HG03108 (cell line): ENCODE measurements around the gene OMG.
"Not testable (repeated sequence)": the region's sequence is repeated elsewhere in the genome, so short reads cannot be mapped to it uniquely, and the experiment has no call there.

Experiments used
- ATAC-seq: cut with Tn5 transposase; IDR thresholded peaks from one replicate; pipeline ENCODE4 v1.9.1; 2021; ENCODE audit warnings: moderate library complexity; ENCODE audit not compliant: unreplicated experiment

OMG gene

GRCh38 chr17:31309556-31309955 is 12.5 kb upstream of the OMG start:
- no peak for ATAC-seq

- no peak for ATAC-seq
Observed at GRCh38 chr17:31308372-31309334, 11.6 kb upstream of the OMG start.

- no peak for ATAC-seq
Observed at GRCh38 chr17:31307640-31308039, 10.6 kb upstream of the OMG start.

- ATAC-seq: no peak
Observed at GRCh38 chr17:31299624-31300023, 2.6 kb upstream of the OMG start.

DNA sequence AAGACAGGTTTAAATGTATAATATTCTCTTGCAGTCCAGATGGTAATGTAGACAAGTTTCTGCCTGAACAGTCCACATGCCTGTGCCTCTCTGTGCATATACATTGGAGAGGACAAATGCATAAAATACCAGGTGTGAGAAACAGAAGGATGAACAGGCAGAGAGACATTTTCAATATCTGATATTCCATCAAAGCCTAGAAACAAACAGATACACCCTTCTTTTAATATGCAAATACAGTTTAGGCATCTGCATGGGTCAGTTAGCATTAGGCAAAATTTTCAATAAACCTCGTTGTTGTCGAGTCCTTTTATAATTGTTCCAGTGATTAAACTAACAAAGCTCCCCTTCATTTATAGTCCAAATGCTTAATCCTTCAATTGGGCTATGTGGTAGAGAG is 897 bp downstream of the OMG start:
- ATAC-seq: no peak

DNA sequence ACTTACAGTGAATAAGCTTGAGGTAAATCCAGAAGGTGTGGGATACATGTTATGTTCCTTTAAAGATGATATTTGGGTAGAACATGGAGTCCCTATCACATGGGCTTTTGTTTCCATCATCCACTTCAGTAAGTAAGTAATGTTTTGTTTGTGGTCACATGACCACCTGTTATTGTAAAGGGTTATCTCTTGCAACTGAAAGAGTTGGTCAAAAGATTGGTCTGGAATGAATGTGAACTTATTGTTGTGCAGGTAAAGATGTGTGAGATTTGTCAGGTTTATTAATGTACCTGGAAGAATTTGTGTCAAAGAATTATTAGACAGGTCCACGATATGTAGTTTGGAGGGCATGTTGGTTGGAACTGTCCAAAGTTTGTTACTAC is 1.6 kb downstream of the OMG start:
- ATAC-seq: no peak

DNA sequence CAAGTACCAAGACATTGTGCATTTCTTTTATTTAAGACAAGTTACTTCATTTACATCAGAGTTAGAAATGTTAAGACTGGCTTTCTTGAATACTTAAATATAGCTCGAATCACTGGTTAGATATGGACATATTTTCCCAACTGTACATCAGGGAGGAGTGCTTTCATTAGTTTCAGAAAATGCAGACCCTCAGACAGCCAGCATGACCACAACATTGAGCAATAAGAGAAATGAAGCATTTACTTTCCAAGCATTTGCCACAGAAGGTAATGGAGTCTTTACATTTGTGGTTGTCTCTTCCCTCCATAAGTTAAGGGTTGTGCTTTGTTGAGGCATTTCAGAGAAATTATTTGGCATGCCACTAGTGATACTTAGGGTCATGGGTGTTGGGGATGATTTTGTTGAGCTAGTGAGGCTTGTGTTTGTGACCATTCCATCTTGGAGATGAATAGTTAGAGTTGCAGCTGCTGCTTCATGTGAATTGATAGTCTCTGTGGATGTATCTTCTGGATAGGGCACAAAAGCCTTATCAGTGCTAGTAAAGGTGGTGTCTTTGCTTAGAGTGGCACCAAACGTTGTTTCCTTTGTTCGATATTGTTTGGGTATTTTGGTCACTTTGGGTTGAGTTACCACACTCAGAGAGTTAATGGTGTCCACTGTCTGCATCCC is 2.1 kb downstream of the OMG start:
- no peak for ATAC-seq

DNA sequence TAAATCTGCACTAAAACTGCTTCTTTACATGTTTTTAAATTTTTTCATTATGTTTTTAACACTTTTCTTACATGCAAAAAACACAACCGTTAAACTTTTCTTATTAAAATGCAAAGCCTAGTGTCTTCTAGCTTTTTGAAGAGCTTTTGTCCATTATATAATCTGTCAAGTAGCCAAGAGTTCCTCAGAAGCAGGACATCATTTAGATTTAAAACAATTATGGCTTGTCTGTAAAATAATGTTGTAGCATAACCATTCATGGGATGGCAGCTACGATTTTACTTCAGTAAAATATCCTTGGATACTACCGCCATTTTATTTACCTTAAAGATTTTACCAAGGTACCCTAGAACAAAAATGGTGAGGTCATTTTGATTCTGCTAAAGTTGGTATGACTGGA is 2.8 kb downstream of the OMG start:
- ATAC-seq: no peak

DNA sequence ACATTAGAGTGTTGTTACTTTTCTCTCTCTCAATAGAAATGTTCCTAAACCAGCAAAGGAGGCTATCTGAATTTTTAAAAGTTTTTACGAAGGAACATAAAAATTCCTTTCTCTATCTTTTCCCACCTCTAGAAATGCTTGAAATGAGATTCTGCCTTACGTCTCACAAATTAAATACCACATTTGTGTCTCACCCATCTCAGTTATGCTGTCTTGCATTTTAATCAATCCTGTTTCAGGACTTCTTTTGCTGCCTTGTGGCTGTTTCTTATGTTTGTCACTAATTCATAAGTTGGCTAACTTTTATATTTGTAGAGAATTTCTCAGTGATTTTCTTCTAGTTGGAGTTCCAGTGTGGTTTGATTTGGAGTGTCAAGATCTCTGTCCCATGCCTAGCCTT is 3.5 kb downstream of the OMG start:
- ATAC-seq: no peak

DNA sequence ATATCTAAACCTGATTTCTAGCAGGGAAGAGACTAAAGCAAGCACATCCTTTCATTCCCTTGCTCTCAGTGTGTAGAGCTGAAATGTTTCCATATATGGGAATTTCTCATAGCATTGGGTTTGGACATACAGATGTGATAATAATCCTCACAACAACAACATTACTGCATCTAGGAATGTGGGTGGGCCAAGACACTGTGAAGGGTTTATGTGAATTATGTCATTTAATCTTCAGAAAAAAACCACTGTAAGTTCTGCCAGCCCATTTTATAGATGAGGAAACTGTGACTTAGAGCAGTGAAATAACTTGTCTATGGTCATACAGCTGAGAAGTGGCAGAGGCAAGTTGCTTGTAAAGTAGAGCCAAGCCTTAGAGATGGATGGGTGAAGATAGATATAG is 5.2 kb downstream of the OMG start:
- no peak for ATAC-seq

- ATAC-seq: no peak
Observed at GRCh38 chr17:31289790-31290189, 7.2 kb downstream of the OMG start.

- ATAC-seq: not testable (repeated sequence)
Observed at GRCh38 chr17:31287932-31288331, 9.1 kb downstream of the OMG start.

GRCh38 chr17:31286587-31286986 is 10.5 kb downstream of the OMG start:
- ATAC-seq: no peak

- ATAC-seq: no peak
Observed at GRCh38 chr17:31283841-31284240, 13.2 kb downstream of the OMG start.

DNA sequence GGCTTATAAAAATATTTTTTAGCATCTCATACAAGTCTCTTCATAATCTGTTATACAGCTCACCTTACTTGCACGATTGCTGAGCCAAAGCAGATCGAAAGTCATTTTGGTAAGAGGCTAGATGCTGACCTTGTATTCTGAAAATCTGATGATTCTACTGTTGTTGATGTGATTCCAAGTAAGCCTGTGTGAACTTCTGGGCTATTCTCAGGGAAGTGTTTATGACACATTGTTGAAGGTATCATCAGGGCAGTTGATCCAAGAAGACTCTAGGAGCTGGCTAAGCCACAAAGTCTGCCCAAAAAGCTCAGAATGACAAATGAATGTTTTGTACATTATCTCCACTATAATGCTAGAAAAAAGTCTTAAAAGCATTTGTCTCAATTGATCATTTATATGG is 16.0 kb downstream of the OMG start:
- no peak for ATAC-seq

DNA sequence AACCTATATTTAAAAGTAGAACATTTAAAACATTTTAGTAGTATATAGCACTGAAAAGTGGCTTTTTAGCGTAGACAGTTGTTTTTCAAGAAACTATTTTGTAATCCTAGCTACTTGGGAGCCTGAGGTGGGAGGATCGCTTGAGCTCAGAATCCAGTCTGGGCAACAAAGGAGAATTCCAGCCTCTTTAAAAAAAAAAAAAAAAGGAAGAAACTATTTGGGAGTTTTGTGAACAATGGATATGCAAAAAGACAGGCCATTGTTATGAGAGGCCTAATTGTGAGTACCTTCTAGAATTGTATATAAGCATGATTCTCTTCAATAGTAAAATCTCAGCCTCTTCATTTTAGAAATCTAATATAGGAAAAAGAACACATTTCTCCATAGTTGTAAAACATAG is 17.6 kb downstream of the OMG start:
- no peak for ATAC-seq

GRCh38 chr17:31275116-31275515 is 21.9 kb downstream of the OMG start:
- ATAC-seq: no peak

- no peak for ATAC-seq
Observed at GRCh38 chr17:31274252-31274651, 22.8 kb downstream of the OMG start.

DNA sequence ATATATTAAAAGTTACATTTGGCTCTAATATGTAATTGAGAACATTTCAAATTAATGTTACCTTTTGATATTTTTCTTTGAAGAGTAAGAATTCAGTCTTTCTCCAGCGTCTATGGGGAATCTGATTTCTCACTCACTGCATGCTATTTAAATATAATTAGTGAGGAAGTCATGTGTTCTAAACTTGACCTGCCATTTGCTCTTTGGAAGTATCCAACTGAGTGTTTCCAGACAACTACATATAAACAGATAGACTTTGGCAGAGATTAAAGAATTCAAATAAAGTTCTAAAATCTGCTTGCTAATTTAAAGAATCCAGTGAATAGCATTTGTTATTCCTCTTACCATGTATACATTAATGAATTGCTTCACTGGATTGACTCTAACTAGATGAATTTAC is 23.5 kb downstream of the OMG start:
- no peak for ATAC-seq

DNA sequence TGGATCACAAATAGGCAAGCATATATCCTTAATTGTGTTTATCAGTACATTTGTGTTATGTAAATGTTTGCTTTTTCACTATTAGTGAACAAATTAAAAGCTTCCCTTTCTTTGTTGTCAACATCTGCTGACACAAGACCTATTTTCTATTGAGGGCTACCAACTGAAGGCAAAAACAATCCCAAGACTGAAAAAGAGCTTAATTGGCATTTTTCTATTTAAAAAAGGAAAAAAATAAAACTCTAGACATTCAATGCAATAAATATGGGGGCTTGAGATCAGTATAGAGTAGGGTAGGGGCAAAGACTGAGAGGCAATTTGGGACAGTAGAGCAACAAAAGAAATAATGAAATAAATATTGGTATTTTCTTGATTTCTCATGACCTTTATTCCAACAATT is 24.2 kb downstream of the OMG start:
- ATAC-seq: no peak

- no peak for ATAC-seq
Observed at GRCh38 chr17:31272236-31272635, 24.8 kb downstream of the OMG start.

DNA sequence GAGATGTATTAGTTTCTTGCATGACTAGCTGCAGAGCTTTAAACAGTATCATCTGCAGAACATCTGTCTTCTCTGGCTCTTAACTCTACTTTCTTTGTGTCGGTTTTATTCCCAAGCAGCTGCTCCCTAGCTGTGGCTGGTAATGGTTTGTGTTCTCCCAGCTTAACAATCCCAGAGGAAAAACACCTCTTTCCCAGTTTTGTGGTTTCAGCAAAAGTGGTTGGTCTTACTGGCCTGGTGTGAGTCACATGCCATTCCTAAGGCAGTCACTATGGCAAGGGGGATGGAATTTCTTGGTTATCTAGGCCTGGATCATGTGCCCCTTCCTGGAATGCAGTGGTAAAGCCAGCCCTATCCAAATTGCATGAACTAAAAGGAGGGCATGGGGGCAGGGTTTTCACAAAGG is 27.5 kb downstream of the OMG start:
- ATAC-seq: no peak
